ENCODE results near the gene SIRT3.

- TF ChIP-seq POLR2A (IDR thresholded peaks at IDR 0.05) (no peak), CTCF (IDR thresholded peaks at IDR 0.05 in 4 of 5, conservative IDR thresholded peaks at IDR 0.05 in 1 of 5) (no peak)
Observed at GRCh38 chr11:196786-197731, 39.1 kb downstream of the SIRT3 start.

Measured in gastrocnemius medialis (tissue), 4 donors.